Tibial nerve (tissue), 4 donors: Measurements from ENCODE around the gene POLR3H.

ENCODE experiments used
- CTCF ChIP-seq, 5 experiments: fragments of 200-600 bp in 3 of 5; fragments of 450-650 bp in 2 of 5; sonication (generic) in 3 of 5; IDR thresholded peaks; one replicate each; pipeline ENCODE4 v1.5.1; 2016 to 2019; ENCODE audit warnings: antibody characterized with exemption in 5 of 5, mild to moderate bottlenecking in 3 of 5, moderate library complexity in 2 of 5
- EP300 ChIP-seq, 2 donors: sonication (generic); formaldehyde crosslinking; IDR thresholded peaks; one replicate each; pipeline ENCODE4 v1.6.1; 2017; ENCODE audit warnings: antibody characterized with exemption in 2 of 2, mild to moderate bottlenecking in 1 of 2
- POLR2A ChIP-seq, 2 donors: fragments of 450-650 bp; IDR thresholded peaks; one replicate each; pipeline ENCODE4 v1.6.1; 2017; ENCODE audit warnings: antibody characterized with exemption in 2 of 2, mild to moderate bottlenecking in 2 of 2, moderate library complexity in 2 of 2

- TF ChIP-seq CTCF (IDR thresholded peaks at IDR 0.05) (no peak), POLR2A (IDR thresholded peaks at IDR 0.05) (no peak), EP300 (IDR thresholded peaks at IDR 0.05) (no peak)
Measured at GRCh38 chr22:41535244-41535643, 9.0 kb downstream of the POLR3H start.
